HL-60 (cell line): ENCODE data around the gene KIAA1549.

Experiments
- CTCF ChIP-seq: IDR thresholded peaks from one replicate; pipeline ENCODE4 v1.5.1; 2011; ENCODE audit warnings: low read length, control low read depth, inconsistent platforms; ENCODE audit not compliant: insufficient read depth
- GABPA ChIP-seq: IDR thresholded peaks from 2 replicates; pipeline ENCODE4 v1.6.1; 2012; ENCODE audit warnings: low read depth
- POLR2AphosphoS5 ChIP-seq: IDR thresholded peaks from 2 replicates; pipeline ENCODE4 v1.6.1; 2012; ENCODE audit warnings: low read depth
- REST ChIP-seq: IDR thresholded peaks from 2 replicates; pipeline ENCODE4 v1.6.1; 2012; ENCODE audit warnings: low read depth; ENCODE audit not compliant: insufficient replicate concordance

DNA sequence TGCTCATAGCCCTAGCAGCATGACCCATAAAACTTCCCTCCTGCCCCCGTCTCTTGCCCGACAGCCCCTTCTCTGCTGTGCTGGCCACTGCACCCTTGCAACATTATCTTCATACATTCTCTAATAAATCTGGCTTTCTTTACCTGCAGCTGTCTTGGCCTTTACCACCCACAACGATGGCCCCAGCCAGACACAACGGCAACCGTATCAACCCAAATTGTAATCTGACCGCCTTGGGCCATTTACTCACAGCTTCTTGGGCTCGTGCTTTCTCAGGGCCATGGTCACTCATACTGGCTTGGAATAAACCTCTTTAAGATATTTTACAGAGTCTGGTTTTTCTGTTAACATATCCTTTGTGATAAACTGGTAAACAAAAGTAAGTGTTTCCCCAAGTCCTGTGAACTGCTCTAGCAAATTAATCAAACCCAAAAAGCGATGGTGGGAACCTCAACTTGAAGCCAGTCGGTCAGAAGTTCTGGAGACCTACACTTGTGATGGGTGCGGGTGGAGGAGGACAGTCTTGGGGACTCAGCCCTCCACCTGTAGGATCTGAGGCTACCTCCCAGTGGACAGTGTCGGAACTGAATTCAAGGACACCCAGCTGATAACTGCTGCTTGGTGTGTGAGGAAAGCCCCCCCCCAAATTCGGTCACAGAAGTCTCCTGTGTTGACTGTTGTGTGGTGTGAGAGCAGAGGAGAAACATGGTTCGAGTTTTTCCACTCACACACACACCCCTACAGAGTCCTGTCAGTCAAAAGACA lies 95.6 kb downstream of the KIAA1549 start:
- TF ChIP-seq CTCF: no peak
- TF ChIP-seq REST: no peak
- no peak for TF ChIP-seq GABPA
- TF ChIP-seq POLR2AphosphoS5: no peak
